ENCODE results near the gene LPAR1. TPM values are rescaled to one million over a fixed set of nuclear protein-coding genes. Genes with fewer than 3 reads are reported as not detected.

Gene LPAR1
- polyA plus RNA-seq, 3 donors: 15.1 to 18.1 (median 17.5) TPM

GRCh38 chr9:110919609-110920008 lies 118.7 kb downstream of the LPAR1 start:
- Histone ChIP-seq H3K79me2 (ENCODE audit: insufficient read depth, low read length) (no peaks in the 10 kb centered on the region), H3K9ac (ENCODE audit: insufficient read depth, low read length, poor library complexity, severe bottlenecking) (no peak overlapping the region), H3K27ac (ENCODE audit: low read depth in 1 of 2, low read length in 2 of 2) (peak overlapping the region in 1 of 2 donors; percentile 23), H4K20me1 (ENCODE audit: insufficient read depth, low read length) (peaks cover 95% of the 10 kb centered on the region), H3K27me3 (ENCODE audit: control insufficient read depth in 2 of 2, insufficient read depth in 2 of 2, low read length in 2 of 2) (no peaks in the 10 kb centered on the region), H3K4me3 (replicated peaks in 1 of 3; ENCODE audit: low read depth in 2 of 3, low read length in 3 of 3) (no peak overlapping the region), H3K9me3 (replicated peaks in 1 of 2; ENCODE audit: control insufficient read depth in 1 of 2, insufficient read depth in 1 of 2, low read length in 2 of 2) (no peaks in the 10 kb centered on the region), H2AFZ (ENCODE audit: insufficient read depth, low read depth, low read length, poor library complexity, severe bottlenecking) (no peak overlapping the region), H3K4me1 (ENCODE audit: control insufficient read depth in 1 of 2, insufficient read depth in 2 of 2, low read length in 2 of 2) (peaks cover 9 to 13% of the 10 kb centered on the region in 2 donors), H3K4me2 (replicated peaks; ENCODE audit: extremely low read depth, low read length, poor library complexity, severe bottlenecking) (no peak overlapping the region), H3K36me3 (replicated peaks in 1 of 2; ENCODE audit: control insufficient read depth in 1 of 2, insufficient read depth in 2 of 2, low read length in 2 of 2) (no peaks in the 10 kb centered on the region)
- intact Hi-C loops (cut with micrococcal nuclease): no loop called here
- 33% methylated on average over 3 of the region's 3 CpGs for WGBS (ENCODE audit: insufficient coverage)
- no peak for TF ChIP-seq CTCF (IDR thresholded peaks at IDR 0.05)
- Mint-ChIP-seq H3K36me3 (peaks cover 0 to 3% of the 10 kb centered on the region in 2 donors), H3K27me3 (ENCODE audit: low read depth in 3 of 3) (peaks cover 2 to 3% (median 2%) of the 10 kb centered on the region in 3 donors), H3K27ac (peak overlapping the region in 4 of 7 donors; percentile 11 to 75 (median 28)), H3K9me3 (peaks cover 0 to 8% (median 0%) of the 10 kb centered on the region in 7 donors), H3K4me1 (peaks cover 16% of the 10 kb centered on the region), H3K4me3 (peak overlapping the region in 1 of 2 donors; percentile 3)
- peak; percentile 24 to 57 (median 24) for DNase-seq

DNA sequence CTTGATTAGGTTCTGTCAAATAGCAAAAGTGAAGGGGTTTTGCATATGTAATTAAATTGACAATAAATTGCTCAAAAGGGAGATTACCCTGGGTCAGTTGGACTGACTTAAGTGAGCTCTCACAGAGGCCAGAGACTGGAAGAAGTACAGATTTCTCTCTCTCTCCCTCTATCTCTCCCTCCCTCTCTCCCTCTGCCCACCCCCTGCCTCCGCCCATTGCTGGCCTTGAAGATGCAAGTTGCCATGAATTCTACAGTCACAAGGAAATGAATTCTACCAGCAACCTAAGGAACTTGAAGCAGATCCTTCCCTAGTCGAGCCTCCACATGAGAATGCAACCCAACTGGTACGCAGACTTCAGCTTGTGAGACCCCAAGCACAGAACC lies 119.2 kb downstream of the LPAR1 start:
- peaks cover 95% of the 10 kb centered on the region for H4K20me1 ChIP-seq (ENCODE audit: insufficient read depth, low read length)
- H3K9ac ChIP-seq (ENCODE audit: insufficient read depth, low read length, poor library complexity, severe bottlenecking): no peak overlapping the region
- H3K4me3 Mint-ChIP-seq: no peak overlapping the region
- peak overlapping the region in 2 of 7 donors; percentile 25 to 75 for H3K27ac Mint-ChIP-seq
- DNase-seq: no peak
- no peak overlapping the region for H2AFZ ChIP-seq (ENCODE audit: insufficient read depth, low read depth, low read length, poor library complexity, severe bottlenecking)
- H3K9me3 Mint-ChIP-seq: peaks cover 0 to 14% (median 4%) of the 10 kb centered on the region in 7 donors
- H3K27me3 Mint-ChIP-seq (ENCODE audit: low read depth in 3 of 3): peaks cover 2 to 3% (median 2%) of the 10 kb centered on the region in 3 donors
- WGBS (ENCODE audit: insufficient coverage): 100% methylated on average over 2 of the region's 3 CpGs
- TF ChIP-seq CTCF (IDR thresholded peaks at IDR 0.05): no peak
- no peaks in the 10 kb centered on the region for H3K27me3 ChIP-seq (ENCODE audit: control insufficient read depth in 2 of 2, insufficient read depth in 2 of 2, low read length in 2 of 2)
- H3K79me2 ChIP-seq (ENCODE audit: insufficient read depth, low read length): no peaks in the 10 kb centered on the region
- no peak overlapping the region for H3K4me2 ChIP-seq (replicated peaks; ENCODE audit: extremely low read depth, low read length, poor library complexity, severe bottlenecking)
- H3K4me1 Mint-ChIP-seq: peaks cover 16% of the 10 kb centered on the region
- H3K36me3 Mint-ChIP-seq: peaks cover 0 to 8% of the 10 kb centered on the region in 2 donors
- no peaks in the 10 kb centered on the region for H3K9me3 ChIP-seq (replicated peaks in 1 of 2; ENCODE audit: control insufficient read depth in 1 of 2, insufficient read depth in 1 of 2, low read length in 2 of 2)
- H3K27ac ChIP-seq (ENCODE audit: low read depth in 1 of 2, low read length in 2 of 2): no peak overlapping the region
- peaks cover 9 to 13% of the 10 kb centered on the region in 2 donors for H3K4me1 ChIP-seq (ENCODE audit: control insufficient read depth in 1 of 2, insufficient read depth in 2 of 2, low read length in 2 of 2)
- no peak overlapping the region for H3K4me3 ChIP-seq (replicated peaks in 1 of 3; ENCODE audit: low read depth in 2 of 3, low read length in 3 of 3)
- intact Hi-C loops (cut with micrococcal nuclease): no loop called here
- no peaks in the 10 kb centered on the region for H3K36me3 ChIP-seq (replicated peaks in 1 of 2; ENCODE audit: control insufficient read depth in 1 of 2, insufficient read depth in 2 of 2, low read length in 2 of 2)
